ENCODE data around the gene GDI2. TPM values are rescaled to one million over a fixed set of nuclear protein-coding genes. Genes with fewer than 3 reads are reported as not detected.
A peak's percentile ranks its signal among the peaks of the same experiment; 100 is the strongest.
"Not testable (repeated sequence)": the region's sequence is repeated elsewhere in the genome, so short reads cannot be mapped to it uniquely, and the experiment has no call there.

GDI2 gene
- polyA plus RNA-seq, 4 donors = 268 to 368 (median 353) TPM

DNA sequence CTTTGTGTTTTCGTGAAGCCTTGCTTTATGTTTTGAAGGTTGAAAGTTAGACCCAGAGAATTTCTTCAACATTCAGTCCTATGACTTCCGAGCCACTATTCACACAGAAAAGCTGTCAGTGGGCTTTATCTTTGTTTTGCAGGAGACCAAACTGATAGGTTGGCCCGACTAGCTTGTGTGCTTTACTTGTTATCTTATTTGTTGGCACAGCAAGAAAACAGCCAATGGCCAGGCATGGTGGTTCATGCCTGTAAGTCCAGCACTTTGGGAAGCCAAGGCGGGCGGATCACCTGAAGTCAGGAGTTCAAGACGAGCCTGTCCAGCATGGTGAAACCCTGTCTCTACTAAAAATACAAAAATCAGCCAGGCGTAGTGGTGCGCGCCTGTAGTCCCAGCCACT, 16.0 kb upstream of the GDI2 start:
- no peak for DNase-seq (ENCODE audit: low read depth in 4 of 4, low spot score in 3 of 4)

DNA sequence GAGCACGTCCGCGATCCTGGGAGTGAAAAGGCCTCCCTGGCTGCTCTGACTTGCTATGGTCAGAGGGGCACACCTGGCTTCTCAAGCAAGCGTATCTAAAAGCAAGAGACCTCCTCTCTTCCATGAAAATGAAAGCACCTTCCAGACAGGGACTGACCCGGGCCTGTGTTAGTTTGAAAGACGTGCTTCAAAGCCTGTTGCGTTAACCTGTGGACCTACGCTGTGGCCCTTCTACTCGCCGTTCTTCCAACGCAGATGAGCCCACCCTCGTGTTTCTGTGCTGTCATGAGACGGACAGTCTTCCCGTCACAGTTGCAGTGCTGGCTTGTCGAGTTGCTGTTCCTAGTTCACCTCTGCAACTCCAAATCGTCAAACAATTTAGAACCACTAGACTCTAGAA, 15.5 kb upstream of the GDI2 start:
- DNase-seq (ENCODE audit: low read depth in 4 of 4, low spot score in 3 of 4) = no peak

DNA sequence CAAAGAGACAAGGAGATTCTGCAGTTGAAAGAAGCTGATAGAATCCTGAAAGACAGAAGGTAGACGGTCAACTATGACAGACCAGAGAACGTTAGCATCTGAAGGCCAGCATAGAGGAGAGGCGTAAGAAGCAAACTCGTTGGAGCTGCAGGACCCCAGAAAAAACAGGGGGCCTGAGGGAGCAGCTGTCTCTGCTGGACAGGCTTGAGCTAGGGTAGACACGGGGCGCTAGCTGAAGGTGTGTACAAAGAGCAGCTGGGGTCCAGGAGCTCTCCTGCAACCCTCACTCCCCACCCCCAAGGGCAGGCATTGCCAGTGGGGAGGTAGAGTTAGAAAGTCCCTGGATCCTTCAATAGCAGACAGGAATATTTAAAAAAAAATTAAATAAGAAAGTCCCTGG, 14.6 kb upstream of the GDI2 start:
- DNase-seq (ENCODE audit: low read depth in 4 of 4, low spot score in 3 of 4) = no peak

- DNase-seq (ENCODE audit: low read depth in 4 of 4, low spot score in 3 of 4) = not testable (repeated sequence)
Measured at GRCh38 chr10:5826511-5826910, 13.3 kb upstream of the GDI2 start.

- DNase-seq (ENCODE audit: low read depth in 4 of 4, low spot score in 3 of 4) = no peak
Measured at GRCh38 chr10:5818894-5819293, 5.7 kb upstream of the GDI2 start.

DNA sequence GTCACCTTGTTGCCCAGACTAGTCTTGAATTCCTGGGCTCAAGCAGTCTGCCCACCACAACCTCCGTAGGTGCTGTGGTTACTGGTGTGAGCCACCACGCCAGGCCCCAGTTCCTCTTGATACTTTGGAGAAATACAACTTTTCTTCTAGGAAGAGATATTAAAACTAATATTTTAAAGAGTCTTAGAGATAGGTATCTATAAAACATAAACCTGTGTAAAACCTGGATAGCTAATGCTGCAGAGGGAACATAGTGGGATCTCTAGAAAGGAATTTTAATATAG, 4.8 kb upstream of the GDI2 start:
- DNase-seq (ENCODE audit: low read depth in 4 of 4, low spot score in 3 of 4) = no peak

GRCh38 chr10:5817322-5818047, 4.3 kb upstream of the GDI2 start:
- no peak for DNase-seq (ENCODE audit: low read depth in 4 of 4, low spot score in 3 of 4)

- no peak for DNase-seq (ENCODE audit: low read depth in 4 of 4, low spot score in 3 of 4)
Measured at GRCh38 chr10:5816170-5816569, 2.9 kb upstream of the GDI2 start.

DNA sequence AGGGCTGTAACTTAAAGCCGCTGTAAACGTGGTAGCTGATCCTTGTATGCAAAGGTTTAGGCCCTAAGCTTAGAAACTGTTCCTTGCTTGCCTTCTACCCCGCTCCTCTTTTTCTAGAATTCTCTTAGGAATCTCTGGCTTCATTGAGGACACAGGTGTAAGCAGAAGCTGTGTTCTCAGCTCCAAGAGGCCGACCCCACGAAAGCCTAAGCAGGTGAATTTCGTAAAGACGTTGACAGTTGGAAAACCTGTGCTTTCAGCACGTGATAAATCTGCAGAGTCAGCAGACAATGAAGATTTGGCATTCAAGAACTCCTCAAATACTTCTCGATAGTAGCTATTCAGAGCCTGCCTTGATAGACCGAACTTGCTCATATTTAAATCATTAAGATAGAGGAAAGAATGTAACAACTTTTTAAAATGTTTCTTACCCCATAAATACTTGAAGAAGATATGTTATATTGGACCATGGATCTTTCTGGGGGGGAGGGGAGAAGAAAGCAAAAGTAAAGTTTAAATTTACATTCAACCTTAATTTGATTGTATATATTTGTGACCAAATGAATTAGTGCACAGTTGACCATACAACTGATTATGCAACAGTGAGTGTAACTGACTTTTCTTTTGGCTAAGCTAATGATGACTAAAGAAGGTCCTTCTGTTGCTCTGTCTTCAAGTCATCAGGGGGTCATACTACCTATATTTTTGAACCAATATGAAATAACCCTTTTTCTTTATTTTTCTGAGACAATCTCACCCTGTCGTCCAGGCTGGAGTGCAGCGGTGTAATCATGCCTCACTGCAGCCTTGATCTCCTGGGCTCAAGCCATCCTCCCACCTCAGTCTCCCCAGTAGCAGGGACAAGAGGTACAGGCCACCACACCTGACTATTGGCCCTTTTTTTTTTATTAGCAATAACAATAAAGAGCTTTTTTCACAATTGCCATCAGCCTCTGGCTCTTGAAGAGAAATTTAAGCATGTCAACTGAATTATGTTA, 1.2 kb upstream of the GDI2 start:
- peak in 1 of 4 donors; percentile 23 for DNase-seq (ENCODE audit: low read depth in 4 of 4, low spot score in 3 of 4)

DNA sequence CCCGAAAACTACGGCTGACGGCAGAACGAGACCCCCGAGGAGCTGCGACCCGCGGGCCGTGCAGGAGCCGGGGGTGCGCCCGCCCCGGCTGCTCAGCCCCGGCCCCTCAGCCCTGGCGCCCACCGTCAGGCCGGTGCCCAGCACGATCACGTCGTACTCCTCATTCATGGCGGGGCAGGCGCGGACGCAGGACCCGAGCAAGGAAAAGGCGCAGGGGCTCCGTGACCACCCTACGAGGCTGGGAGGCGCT, 218 bp downstream of the GDI2 start:
- DNase-seq (ENCODE audit: low read depth in 4 of 4, low spot score in 3 of 4) = peak in 1 of 4 donors; percentile 10

- peak in 3 of 4 donors; percentile 25 to 30 (median 29) for DNase-seq (ENCODE audit: low read depth in 4 of 4, low spot score in 3 of 4)
Measured at GRCh38 chr10:5812283-5813090, 747 bp downstream of the GDI2 start.

DNA sequence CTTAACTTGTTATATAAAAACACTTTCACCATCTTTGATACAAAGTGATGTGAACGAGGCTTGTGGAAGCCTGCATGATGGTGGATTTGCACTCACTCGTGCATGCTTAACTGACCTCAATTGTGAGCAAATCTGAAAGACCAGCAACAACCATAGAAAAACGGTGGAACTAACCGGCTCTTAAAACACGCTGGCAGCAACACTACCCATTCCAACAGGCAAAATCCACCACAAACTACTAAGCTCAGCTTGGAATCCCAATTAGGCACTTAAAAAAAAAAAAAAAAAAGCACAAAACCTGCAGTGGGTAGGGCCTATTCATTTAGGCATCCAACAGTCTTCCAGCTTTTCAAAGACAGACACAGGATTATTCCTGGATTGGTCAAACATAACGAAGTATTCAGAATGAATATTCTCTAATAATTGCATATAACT, 1.8 kb downstream of the GDI2 start:
- no peak for DNase-seq (ENCODE audit: low read depth in 4 of 4, low spot score in 3 of 4)

DNA sequence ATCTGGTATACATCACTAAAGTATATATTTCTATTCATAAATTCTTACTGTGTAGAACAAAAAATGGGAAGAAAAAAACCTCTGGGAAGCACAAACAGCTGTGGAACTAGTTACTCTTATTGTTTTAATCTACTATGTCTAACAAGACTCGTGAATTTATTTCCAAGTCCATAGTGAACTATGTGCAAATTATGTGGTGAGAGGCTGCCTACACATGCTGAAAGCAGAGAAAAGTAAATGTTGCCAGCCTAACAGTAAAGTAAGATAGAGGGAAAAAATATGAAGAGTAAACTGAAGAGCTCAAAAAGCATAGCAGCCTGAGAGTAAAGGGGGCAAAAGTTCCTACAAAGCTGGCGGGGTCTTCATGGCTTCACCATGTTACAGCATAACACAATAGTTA, 3.0 kb downstream of the GDI2 start:
- DNase-seq (ENCODE audit: low read depth in 4 of 4, low spot score in 3 of 4) = no peak

DNA sequence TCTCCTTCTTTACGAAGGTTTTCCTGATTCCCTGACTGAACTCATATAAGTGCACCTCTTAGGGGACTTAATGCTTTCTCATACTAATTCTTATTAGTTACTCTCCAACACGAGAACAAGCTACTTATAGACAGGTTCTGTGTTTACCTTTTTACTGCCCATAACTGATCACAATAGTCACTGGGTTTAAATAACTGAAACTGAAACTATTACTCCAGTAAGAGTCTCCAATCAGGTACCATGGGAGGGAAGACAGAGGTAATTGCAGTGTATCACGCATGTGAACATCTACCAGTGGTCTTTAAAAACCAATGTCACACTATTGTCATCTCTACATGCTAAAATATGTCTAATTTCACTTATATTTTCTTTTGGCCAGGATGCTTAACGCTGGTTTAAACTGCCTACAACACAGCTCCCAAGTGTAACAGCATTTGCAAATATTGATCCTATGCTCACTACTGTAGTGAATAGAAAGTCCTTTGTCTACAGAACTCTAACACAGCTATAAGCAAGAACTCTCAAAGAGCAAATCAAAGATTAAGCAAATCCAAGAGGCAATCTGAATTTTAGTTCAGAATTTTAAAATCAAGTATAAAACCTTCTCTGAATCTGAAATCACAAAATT, 3.6 kb downstream of the GDI2 start:
- no peak for DNase-seq (ENCODE audit: low read depth in 4 of 4, low spot score in 3 of 4)

GRCh38 chr10:5808783-5809392, 4.3 kb downstream of the GDI2 start:
- DNase-seq (ENCODE audit: low read depth in 4 of 4, low spot score in 3 of 4) = not testable (repeated sequence)

GRCh38 chr10:5806745-5807144, 6.5 kb downstream of the GDI2 start:
- DNase-seq (ENCODE audit: low read depth in 4 of 4, low spot score in 3 of 4) = no peak

DNA sequence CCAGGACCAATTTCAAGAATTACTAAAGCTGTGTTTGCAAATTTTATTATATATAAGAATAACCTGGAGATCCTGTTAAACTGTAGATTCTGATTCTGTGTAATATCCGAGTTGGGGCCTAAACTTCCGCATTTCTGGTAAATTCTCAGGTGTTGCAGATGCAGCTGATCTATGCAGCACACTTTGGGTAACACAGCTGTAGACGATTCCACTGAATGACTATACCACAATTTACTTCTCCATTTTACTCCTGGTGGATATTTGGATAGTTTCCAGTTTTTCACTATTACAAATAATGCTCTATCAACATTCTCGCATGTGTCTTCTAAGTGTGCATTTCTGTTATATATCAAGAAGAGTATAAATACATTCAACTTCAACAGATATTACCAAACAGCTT, 7.5 kb downstream of the GDI2 start:
- DNase-seq (ENCODE audit: low read depth in 4 of 4, low spot score in 3 of 4) = no peak

- no peak for DNase-seq (ENCODE audit: low read depth in 4 of 4, low spot score in 3 of 4)
Measured at GRCh38 chr10:5805260-5805659, 8.0 kb downstream of the GDI2 start.

DNA sequence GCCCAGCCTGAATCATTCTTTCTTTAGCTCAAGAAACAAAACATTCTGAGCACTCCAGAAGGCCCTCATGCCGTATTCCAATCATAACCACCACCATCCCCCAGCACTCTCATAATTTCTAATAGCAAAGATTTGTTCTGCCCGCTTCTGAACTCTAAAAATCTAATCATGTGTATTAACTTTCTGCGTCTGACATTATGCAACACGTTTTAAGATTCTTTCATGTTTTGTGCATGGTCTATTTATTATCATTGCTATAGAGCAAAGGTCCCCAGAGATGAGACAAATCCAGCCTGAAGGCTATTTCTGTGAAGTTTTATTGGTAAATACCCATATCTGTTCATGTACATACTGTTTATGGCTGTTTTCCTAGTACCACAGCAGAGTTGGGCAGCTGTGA, 8.8 kb downstream of the GDI2 start:
- DNase-seq (ENCODE audit: low read depth in 4 of 4, low spot score in 3 of 4) = no peak

GRCh38 chr10:5800782-5801181, 12.5 kb downstream of the GDI2 start:
- no peak for DNase-seq (ENCODE audit: low read depth in 4 of 4, low spot score in 3 of 4)
